HG03025 (cell line): ENCODE data around the gene NRCAM.

ENCODE experiments used
- ATAC-seq: cut with Tn5 transposase; IDR thresholded peaks from one replicate; pipeline ENCODE4 v1.9.1; 2021; ENCODE audit warnings: mild to moderate bottlenecking, moderate library complexity; ENCODE audit not compliant: unreplicated experiment, low FRiP score

The NRCAM gene

DNA sequence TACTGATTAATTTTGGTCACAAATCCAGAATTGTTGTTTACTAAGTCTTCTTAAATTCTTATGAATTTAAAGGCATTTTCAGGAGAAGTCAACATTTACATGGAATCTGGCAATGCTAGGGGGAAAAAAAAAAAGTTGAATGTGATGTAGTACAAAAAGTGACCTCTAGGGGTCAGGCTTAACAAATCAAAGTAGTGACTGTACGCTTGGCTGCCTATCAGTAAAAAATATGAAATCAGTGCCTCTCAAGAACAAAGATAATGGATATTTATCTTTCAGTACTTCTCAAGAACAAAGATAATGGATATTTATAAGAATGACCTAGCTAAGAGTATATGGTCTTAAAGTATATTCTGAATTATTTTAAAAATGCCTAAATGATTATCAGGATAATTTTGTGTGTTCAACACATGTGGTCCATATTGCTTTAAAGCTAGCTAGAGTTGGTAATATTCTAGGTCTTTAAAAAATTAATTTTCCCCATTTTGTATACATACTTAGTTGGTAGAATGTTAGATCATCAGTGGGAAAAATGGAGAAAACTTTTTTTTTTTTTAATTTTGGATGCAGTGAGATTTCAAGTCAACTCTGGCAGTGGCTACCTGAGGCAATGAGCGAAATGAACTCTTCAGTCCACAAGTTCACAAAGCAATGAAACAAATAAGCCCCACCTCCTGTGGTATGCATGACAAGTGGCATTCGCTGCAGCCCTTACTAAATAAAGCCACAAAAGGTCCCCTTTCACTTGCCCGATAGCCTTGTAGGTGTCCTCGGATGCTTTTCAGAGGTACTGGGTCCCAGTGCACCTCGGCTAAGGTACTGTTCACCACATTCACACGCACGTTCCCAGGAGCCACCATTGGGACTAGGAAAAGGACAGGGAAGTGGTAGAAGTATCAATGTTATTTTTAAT is 274.9 kb downstream of the NRCAM start:
- no peak for ATAC-seq

DNA sequence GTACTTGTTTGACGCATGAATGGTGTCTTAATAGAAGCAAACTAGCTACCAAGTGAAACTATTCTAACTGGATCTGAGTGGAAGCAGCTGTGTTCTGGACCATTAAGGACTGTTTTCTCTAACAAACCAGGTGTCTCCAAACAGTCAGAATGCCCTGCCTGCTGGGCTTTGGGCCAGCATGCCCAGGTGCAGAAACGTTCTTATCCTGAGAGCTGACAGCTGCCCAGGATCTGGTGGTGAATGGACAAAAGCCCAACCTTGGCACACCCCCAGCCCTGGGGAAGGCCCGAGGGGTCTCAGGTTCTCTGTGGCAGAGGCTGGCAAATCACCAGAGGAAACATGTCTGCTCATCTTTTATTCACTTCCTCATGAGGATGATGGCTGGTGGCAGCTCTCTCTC is 277.8 kb downstream of the NRCAM start:
- ATAC-seq: no peak

DNA sequence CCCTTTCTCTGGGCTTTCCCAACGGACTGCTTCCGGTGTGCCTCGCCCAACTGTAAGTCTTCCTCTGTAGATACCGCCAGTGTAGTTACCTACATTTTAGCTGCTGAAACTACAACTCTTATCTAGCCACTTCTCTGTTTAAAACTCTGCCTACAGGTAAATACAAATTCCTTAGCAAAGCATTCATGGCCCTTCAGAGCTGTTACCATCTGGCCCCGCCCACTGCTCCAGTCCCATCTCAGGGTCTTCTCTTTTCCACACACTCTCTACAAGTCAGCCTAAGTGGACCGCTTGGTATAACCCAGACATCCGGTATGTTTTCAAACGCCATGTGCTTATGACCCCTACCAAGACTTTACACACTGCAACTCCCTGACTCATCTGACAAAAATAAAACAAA is 285.1 kb downstream of the NRCAM start:
- ATAC-seq: no peak

DNA sequence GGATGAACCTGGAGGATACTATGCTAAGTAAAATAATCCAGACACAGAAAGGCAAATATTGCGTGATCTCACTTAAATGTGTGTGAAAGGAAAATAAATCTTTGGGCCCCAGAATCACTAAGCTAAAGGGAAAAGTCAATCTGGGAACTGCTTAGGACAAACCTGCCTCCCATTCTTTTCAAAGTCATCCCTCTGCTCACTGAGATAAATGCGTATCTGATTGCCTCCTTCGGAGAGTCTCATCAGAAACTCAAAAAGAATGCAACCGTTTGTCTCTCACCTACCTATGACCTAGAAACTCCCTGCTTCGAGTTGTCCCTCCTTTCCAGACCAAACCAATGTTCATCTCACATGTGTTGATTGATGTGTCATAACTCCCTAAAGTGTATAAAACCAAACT is 286.0 kb downstream of the NRCAM start:
- ATAC-seq: no peak

DNA sequence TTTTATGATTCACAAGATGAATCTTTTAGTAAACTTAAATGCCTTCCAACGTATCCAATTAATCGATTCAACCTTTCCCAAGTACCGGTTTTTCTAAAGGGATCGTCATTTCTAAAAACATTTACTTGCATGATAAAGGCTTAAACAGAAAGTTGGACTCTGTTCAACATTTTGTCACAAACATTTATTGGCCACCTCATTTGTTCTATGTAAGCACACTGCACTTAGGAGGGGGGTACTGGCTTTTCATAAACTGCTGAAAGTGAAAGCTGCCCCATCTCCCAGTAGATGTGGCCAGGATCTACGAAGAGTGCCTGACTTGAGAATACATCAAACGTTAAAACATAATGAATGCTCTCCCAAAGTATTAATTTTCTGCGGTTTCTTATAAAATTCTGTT is 288.8 kb downstream of the NRCAM start:
- no peak for ATAC-seq

DNA sequence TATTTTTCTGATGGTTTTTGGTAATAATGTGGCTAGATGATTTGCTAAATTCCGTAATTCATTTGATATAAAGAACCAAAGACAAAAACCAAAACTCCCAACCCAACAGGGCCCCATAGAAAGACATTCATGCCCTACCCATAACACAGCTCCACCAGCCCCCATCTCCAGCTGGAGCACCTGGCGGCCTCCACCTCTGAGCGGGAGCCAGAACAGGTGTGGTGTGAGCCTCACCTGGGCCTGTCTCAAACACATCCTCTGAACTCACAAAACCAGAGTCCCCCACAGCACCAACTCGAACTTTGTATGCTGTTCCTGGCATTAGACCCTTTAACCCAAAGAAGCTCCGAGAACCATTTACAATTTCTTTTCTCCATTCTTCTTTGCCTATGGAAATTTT is 289.5 kb downstream of the NRCAM start:
- no peak for ATAC-seq

DNA sequence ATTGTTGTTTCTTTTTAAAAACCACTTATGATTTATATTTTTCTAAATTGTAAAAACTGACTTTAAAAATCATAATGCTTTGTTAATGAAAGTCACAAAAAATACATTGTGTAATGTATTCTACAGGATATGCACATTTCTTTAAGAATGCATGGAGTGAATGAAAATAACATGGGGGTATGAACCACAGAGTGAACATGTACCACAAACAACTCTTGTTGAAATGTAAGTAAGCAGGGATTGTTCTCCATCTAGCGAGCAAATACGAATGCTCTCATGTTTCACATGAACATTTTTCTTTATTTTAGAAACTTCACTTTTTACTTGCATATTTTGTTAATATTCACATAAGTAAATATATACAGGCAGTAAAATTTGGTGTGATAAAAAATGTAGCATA is 290.5 kb downstream of the NRCAM start:
- ATAC-seq: no peak

DNA sequence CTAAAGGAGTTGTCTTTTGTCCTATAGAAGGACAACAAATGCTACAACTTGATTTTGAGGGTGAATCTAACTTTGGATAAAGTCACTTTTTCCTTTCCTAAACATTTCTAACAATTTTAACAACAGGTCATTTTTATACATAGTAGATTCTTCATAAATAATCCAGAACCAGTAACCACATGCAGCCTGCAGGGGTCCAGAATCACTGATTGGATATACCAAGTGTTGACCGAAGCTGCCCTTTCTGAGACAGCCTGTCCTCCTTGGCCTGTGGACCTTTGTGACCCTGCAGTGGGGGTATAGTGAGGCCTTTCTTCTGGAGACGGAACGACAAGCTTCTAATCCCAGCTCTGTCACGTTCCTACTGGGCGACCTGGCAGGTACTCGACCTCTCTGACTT is 291.3 kb downstream of the NRCAM start:
- no peak for ATAC-seq

DNA sequence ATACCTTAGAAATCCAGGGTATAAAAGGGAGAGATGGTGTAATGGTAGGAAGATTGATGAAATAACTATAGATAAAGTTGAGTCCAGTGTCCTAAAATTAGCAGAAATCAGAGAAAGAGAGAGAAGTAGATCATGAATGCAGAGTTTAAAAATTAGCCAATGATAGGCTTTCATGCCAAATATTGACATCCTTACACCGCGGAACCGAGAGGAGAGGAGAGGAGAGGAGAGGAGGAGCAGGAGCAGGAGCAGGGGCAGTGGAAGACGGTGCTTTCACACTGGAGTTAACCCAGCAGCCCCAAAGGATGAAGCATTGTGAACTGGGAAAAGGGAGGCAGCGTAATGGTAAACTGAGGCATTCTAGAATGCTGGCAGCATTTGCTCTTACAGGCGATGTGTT is 291.9 kb downstream of the NRCAM start:
- no peak for ATAC-seq

DNA sequence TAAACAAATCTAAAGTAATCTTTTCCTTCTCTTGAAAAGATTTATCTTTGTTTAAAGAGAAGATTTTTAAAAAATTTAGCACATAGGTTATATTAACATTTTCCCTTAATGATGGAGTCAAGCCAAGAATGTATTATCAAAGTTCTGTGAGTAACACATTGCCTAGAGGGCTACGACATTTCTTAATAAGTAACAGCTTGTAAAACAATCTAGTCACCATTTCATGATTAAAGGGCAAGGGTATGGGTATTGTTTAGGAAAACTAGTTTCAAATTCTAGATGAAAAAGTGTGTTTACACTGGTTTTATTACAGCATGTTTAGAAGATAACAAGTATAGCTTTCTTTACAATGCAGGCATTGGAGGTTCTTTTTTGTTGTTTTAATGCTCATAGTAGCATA is 297.5 kb downstream of the NRCAM start:
- no peak for ATAC-seq

DNA sequence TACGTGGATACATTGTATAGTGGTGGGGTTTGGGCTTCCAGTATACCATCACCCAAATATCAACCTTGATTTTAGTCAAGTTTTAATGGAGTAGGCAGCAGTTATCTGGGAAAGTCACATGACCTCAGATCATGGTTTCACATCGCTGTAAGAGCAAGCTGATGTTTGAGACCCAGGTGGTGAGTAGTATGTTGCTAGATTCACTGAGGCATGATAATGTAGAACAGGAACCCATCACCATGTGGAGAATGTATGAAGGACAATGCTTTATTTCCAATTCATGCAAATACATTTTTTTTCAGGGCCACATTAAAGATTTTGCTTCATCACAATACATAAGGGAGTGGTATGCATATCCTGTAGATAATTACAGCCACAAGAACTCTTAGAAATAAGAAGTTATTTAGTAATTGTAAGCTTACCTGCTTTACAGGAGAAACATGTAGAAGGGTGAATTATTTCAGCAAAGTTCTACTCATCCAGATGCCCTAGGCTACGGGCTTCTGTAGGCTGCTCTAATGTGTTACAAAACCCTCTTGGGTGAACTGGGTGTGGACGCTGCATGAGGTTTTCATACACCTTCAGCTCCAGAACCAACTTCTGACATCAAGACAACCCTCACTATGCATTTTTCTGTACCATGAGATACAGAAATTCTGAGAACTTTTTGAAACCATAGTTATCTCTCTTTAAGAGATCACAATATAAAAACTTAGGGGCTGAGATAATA is 298.5 kb downstream of the NRCAM start:
- ATAC-seq: no peak

DNA sequence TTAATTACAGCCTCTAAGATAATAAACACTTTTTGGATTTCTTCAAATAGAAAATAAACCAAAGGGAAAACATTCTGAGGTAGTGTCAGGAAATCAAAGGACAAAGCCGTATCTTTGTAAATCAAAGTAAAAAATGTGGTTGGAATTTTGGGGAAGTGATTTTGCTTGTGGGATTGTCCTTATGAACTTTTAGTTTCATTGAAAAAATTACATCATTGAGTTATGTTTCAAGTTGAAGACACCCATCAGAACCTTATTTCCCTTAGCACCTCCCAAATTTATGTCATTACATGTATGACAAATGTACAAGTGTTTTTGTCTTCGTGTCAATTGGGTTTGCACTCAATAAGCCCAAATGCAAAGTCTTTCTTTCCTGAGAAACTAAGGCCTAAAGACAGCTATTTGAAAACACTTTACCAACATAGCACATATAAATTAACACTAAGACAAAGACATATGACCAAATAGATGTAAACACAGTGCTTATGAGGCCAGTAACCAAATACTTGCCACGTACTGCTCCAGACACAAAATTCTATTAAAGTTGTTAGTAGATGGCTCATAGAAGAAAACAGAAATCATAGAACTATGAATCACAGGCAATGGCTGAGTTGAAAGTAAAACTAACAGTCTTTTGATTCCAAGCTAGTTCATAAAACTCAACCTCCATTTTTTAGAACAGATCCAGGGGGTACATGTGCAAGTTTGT is 299.2 kb downstream of the NRCAM start:
- ATAC-seq: no peak

DNA sequence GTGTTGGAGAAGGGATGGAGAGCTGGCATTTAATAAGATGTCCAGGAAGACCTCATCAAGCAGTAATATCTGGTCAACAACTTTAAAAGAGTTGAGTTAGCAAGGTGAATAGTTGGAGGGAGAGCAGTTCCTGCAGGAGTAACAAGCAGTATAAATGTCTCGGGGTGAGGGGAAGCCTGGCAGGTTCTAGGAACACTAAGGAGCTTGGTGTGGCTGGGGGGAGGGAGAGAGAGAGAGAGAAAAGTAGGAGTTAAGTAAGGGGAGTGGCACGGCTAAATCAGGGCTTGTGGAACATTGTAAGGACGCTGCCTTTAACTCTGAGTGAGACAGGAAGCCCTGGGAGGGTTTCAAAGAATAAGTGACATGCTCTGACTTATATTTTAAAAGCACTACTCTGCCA is 304.0 kb downstream of the NRCAM start:
- ATAC-seq: no peak

DNA sequence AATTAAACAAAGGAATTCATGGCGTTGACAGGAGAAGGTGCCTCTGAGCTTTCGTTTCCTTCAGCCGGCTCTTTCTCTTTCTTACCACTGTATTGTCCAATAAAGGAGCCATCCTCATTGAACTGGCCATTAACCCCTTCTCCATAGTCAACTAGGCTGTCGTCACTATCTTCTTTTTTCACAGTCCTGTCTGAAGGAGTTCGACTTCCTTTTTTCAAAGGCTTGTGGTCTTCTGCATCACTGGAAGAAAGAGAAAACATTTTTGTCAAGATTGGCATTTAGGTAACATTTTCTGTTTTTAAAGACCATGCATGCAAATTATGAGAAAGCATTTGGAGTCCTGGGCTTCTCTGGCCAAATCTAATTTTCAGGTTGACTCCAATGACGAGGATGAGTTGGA is 306.3 kb downstream of the NRCAM start:
- no peak for ATAC-seq

DNA sequence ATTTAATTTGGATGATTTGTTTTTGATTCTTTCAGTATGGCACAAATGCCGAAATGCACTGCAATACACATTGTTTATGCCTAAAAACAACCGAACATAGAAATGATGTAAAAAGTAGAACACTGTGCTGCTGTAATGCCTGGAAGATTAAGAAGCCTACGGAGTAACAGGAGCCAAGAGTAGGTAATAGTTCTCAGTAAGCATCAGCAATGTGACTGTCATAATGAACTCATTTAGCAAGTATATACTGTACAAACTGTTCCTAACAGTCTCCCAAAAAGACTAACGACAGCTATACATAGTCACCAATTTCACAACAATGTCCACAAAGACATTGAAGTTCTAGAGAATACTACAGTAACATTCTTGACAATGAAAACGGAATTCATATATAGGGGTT is 307.1 kb downstream of the NRCAM start:
- no peak for ATAC-seq

DNA sequence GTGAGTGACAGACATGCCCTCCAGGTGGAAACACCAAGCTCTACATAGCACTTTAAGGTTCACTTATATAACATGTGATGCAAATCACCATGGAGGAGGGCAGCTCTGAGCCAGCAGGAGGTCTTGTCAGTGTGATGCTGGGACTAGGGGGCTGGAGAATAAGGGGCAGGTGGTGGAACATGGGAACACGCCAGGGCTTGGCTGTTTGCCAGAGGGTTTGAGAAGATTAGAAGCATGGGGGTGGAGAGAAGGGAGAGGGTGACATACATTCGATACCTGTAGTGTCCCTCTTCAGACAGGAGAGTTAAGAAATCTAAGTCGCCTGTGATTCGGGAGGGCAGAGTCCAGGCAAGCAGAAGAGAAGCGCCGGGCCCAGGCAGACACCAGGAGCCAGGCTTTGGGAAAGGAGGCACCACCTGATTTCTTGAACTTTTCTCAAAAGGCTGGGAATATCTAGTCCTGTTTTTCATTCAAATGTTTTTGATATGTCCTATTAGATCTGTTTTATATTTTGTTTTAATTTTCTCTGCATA is 309.1 kb downstream of the NRCAM start:
- no peak for ATAC-seq

DNA sequence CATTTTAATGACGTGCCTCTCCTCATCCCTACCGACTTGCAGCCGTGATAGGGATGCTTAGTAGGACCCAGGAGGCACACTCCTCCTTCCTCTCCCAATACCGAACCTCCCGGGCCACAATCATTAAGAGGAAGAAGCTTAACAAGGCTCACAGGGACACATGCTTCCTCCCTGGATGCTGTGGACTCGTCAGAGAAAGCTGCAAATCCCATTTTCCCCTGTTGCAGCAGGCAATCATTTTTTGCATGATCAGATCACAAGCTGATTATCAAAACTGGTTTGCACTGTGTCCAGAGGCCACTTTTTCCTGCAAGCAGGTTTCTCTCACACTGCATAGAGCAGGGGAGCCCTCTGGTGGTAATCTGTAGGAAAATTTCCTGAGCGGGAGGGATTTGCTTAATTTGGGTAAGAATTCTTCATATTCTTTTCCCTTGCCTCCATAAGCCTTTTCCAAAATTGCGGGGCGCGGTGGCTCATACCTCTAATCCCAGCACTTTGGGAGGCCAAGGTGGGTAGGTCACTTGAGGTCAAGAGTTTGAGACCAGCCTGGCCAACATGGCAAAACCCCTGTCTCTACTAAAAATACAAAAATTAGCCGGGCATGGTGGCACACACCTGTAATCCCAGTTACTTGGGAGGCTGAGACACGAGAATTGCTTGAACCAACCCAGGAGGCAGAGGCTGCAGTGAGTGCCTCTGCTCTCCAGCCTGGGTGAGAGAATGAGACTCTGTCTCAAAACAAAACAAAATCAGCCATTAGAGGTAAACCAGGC is 310.0 kb downstream of the NRCAM start:
- no peak for ATAC-seq

DNA sequence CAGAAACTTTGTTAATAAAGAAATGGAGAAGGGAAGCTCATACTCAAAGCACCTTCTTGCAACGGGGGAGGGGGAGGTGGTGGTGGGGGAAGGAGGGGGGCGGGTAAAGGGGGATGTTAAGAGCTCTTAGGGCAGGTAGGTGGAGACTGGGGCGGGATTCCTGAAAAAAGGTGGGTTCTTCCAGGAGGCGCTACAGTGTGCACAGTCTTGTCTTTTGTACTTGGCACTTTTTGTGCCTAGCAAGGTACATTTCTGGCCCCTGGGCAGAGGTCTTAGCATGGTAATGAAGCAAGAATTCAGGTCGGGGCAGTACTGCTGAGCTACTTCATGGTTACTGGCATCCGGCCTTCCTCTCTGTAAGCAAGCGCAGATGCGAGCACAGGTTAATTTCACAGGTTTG is 310.8 kb downstream of the NRCAM start:
- ATAC-seq: no peak

DNA sequence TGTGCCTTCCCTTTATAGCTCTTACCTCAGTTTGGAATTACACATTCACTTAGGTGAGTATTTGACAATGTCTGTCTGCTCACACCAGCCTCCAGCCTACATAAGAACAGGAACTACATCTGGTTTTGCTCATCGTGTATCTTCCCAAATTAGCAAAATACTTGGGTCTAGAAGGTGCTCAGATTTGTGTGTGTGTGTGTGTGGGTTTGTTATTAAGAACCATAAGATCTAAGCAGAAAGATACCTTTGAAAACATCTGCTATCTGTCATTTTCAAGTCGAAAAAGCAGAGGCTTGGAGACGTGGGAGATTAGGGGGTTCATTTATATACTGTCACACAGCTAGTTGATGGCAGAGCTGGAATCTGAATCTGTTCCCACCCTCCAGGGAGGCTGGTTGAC is 311.3 kb downstream of the NRCAM start:
- ATAC-seq: no peak

DNA sequence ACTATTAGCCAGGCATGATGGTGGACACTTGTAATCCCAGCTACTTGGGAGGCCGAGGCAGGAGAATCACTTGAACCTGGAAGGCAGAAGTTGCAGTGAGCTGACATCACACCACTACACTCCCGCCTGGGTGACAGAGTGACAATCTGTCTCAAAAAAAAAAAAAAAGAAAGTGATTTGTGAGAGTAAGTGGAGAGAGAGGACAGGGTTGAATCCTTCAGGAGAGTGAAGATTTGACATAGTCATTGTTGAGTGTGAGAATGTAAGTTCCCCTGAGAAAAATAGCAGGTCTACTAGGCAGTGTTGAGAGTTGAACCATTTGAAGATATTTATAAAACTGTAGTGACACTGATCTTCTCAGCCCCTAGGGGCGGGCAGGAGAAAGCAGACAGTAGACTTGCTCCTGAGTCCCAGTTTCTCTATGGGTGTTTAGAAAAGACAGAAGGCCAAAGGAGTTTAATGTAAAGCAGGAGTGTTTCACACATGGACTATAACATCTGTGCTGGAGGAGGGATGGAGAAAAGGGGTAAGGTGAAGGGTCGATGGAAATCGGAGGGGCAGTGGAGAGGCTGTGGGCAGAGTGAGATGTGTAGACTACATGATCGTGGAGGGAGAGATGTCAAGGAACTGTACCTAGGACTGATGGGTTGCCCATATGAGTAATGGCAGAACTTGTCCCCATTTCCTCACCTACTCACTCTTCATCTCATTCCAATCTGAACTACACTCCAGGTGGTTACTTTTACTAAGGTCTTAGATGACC is 312.4 kb downstream of the NRCAM start:
- no peak for ATAC-seq
